ENCODE data around the gene IARS2.
"Not testable (repeated sequence)": the region's sequence is repeated elsewhere in the genome, so short reads cannot be mapped to it uniquely, and the experiment has no call there.

The IARS2 gene

GRCh38 chr1:220169887-220170286, 76.0 kb downstream of the IARS2 start:
- not testable (repeated sequence) for DNase-seq (ENCODE audit: low spot score)

- DNase-seq (ENCODE audit: low spot score) = no peak
These were observed 77.0 kb downstream of the IARS2 start for GRCh38 chr1:220170836-220171526.

GRCh38 chr1:220176540-220176939, 82.6 kb downstream of the IARS2 start:
- no peak for DNase-seq (ENCODE audit: low spot score)

GRCh38 chr1:220182111-220182510, 88.2 kb downstream of the IARS2 start:
- no peak for DNase-seq (ENCODE audit: low spot score)

- no peak for DNase-seq (ENCODE audit: low spot score)
These were observed 88.7 kb downstream of the IARS2 start for GRCh38 chr1:220182656-220183055.

GRCh38 chr1:220184506-220184905, 90.6 kb downstream of the IARS2 start:
- DNase-seq (ENCODE audit: low spot score) = no peak

- no peak for DNase-seq (ENCODE audit: low spot score)
These were observed 92.8 kb downstream of the IARS2 start for GRCh38 chr1:220186752-220187151.

GRCh38 chr1:220188538-220188937, 94.6 kb downstream of the IARS2 start:
- DNase-seq (ENCODE audit: low spot score) = no peak

- peak; percentile 51 for DNase-seq (ENCODE audit: low spot score)
These were observed 95.9 kb downstream of the IARS2 start for GRCh38 chr1:220189750-220190347.

- DNase-seq (ENCODE audit: low spot score) = no peak
These were observed 101.8 kb downstream of the IARS2 start for GRCh38 chr1:220195701-220196100.
